Measurements from ENCODE around the gene HDAC4. TPM values are rescaled to one million over a fixed set of nuclear protein-coding genes. Genes with fewer than 3 reads are reported as not detected.

HDAC4 gene
- total RNA-seq, 1 donor = 20.3 TPM

- H3K4me3 ChIP-seq (ENCODE audit: low read depth, low read length) = no peak overlapping the region
- no peak for TF ChIP-seq CTCF (IDR thresholded peaks at IDR 0.05; ENCODE audit: insufficient read depth, low read depth, low read length)
- DNase-seq (ENCODE audit: low read depth) = peak; percentile 28
These were observed 31.1 kb downstream of the HDAC4 start for GRCh38 chr2:239369631-239370161.

GRCh38 chr2:239368906-239369552 lies 31.8 kb downstream of the HDAC4 start:
- DNase-seq (ENCODE audit: low read depth) = no peak
- TF ChIP-seq CTCF (IDR thresholded peaks at IDR 0.05; ENCODE audit: insufficient read depth, low read depth, low read length) = no peak
- H3K4me3 ChIP-seq (ENCODE audit: low read depth, low read length) = no peak overlapping the region

GRCh38 chr2:239368321-239368720 lies 32.5 kb downstream of the HDAC4 start:
- no peak for DNase-seq (ENCODE audit: low read depth)
- no peak for TF ChIP-seq CTCF (IDR thresholded peaks at IDR 0.05; ENCODE audit: insufficient read depth, low read depth, low read length)
- no peak overlapping the region for H3K4me3 ChIP-seq (ENCODE audit: low read depth, low read length)

- TF ChIP-seq CTCF (IDR thresholded peaks at IDR 0.05; ENCODE audit: insufficient read depth, low read depth, low read length) = no peak
- DNase-seq (ENCODE audit: low read depth) = no peak
These were observed 34.1 kb downstream of the HDAC4 start for GRCh38 chr2:239366740-239367139.

GRCh38 chr2:239365782-239366435 lies 34.9 kb downstream of the HDAC4 start:
- no peak for TF ChIP-seq CTCF (IDR thresholded peaks at IDR 0.05; ENCODE audit: insufficient read depth, low read depth, low read length)
- DNase-seq (ENCODE audit: low read depth) = no peak
- H3K4me3 ChIP-seq (ENCODE audit: low read depth, low read length) = no peak overlapping the region

More at GRCh38 chr2:239366740-239367139, 34.1 kb downstream of the HDAC4 start:
- no peak overlapping the region for H3K4me3 ChIP-seq (ENCODE audit: low read depth, low read length)

- no peak for TF ChIP-seq CTCF (IDR thresholded peaks at IDR 0.05; ENCODE audit: insufficient read depth, low read depth, low read length)
- peak; percentile 56 for DNase-seq (ENCODE audit: low read depth)
- H3K4me3 ChIP-seq (ENCODE audit: low read depth, low read length) = no peak overlapping the region
These were observed 35.6 kb downstream of the HDAC4 start for GRCh38 chr2:239365071-239365781.

Measured in fibroblast of villous mesenchyme (primary cell).